ENCODE results near the gene WDR37. TPM values are rescaled to one million over a fixed set of nuclear protein-coding genes. Genes with fewer than 3 reads are reported as not detected.
"Not testable (repeated sequence)": the region's sequence is repeated elsewhere in the genome, so short reads cannot be mapped to it uniquely, and the experiment has no call there.

WDR37 gene
- polyA plus RNA-seq, 4 donors = 14.5 to 20.4 (median 17.9) TPM

DNA sequence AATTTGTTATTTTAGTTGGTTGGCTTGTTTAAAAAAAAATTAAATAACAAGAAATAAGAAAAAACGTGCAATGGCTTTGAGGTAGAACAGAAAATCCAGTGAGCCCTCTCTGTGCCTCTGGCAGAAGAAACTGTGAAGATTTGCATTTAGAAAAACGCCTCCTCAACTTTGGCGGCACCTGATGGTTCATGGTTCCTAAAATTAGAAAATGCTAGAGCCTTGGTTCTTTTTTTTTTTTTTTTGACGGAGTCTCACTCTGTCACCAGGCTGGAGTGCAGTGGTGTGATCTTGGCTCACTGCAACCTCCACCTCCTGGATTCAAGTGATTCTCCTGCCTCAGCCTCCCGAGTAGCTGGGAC is 105.1 kb downstream of the WDR37 start:
- DNase-seq (ENCODE audit: low read depth in 4 of 4, low spot score in 2 of 4) = not testable (repeated sequence)

DNA sequence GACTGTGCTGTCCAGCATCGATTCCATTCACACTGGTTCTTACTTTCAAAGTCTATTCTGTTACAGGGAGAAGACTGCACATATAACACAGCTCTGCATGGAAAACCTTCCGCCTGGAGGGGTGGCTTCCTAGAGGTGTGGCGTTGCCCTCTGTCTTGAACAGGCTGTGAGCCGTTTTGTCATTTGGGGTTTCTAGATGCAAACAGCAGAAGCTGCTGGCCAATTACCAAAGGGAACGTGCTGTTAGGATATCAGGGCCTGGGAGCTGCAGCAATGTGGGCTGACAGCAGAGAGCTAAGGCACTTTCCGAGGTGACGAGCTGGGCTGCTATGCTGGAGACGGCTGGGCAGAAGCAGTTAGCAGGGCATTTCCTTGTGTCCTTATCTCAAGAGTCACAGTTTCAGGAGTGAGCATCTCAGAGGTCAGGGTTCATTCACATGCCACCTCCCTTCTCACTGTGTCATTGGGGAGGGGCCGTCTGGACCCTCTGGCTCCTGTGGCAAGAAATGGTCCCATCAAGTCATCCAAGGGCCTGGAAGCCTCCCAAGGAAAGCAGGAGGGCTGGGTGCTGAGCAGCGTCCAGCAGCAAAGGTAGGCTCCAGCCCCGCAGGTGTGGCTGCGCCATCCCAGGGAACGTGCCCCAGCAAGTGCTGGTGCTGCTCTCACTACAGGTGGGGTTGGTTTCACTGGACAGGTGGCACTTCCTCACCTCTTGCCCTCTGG is 106.5 kb downstream of the WDR37 start:
- no peak for DNase-seq (ENCODE audit: low read depth in 4 of 4, low spot score in 2 of 4)

DNA sequence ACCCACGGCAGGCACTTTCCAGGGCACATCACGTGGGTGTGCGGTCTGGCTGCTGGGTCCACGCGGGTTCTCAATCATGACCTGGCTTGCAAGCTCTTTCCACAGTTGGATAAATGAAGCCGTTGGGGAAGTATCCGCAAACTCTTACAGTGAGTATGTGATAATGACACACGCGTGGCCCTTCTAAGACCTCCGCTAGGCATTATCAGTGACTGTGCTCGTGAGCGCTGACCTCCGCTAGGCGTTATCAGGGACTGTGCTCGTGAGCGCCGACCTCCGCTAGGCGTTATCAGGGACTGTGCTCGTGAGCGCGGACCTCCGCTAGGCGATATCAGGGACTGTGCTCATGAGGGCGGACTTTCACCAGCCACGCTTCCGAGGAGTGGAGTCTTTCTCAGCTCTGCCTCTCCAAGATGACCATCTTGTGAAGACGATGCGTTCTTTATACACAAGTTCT is 107.0 kb downstream of the WDR37 start:
- no peak for DNase-seq (ENCODE audit: low read depth in 4 of 4, low spot score in 2 of 4)

DNA sequence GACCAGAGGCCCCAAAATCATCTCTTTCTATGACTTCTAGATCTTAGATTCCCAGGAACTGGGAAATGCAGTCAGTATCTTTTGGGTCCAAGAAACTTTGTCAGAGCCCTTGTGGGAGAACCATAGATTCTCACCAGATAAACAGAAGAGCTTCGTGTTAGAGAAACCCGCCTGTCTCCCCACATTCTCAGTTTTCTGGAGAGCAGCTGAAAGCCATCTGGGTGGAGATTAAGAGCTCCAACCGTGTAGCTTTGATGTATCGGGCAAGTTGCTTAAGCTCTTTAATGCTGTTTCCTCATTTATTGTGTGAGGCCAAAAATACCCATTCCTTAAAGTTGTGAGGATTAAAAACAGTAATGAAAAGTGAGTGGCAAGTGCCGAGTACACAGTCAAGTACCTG is 107.6 kb downstream of the WDR37 start:
- no peak for DNase-seq (ENCODE audit: low read depth in 4 of 4, low spot score in 2 of 4)

DNA sequence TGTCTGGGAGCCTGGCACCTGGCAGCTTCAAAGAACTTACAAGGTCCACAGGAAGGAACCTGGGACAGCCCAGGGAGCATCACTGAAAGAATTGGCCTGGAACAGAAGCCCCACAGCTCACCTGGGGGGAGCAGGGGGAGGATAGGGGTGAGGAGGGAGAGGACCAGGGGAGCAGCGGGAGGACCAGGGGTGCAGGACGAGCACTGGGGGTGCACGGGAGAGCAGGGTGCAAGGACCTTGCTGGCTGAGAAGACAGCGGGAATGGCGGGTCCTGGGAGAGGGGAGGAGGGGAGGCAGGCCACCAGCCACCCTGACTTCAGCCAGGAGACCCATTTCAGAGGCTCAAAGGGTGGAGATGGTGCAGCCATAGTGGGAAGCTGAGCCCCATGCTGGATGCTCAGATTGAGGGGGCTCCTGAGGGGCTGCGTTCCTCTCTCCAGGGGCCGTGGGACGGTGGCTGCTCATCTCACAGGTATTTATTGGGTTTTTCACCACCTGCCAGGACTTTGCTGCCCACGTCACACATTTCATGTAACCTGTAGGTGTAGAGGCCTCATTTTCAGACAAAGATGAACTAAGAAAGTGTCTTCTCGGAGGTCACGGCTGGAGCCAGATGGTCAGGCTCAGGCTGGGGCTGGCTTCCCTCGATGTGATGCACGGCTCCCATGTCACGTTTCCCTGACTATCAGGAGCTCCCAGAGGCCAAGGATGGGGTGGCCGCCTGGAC is 110.1 kb downstream of the WDR37 start:
- no peak for DNase-seq (ENCODE audit: low read depth in 4 of 4, low spot score in 2 of 4)

DNA sequence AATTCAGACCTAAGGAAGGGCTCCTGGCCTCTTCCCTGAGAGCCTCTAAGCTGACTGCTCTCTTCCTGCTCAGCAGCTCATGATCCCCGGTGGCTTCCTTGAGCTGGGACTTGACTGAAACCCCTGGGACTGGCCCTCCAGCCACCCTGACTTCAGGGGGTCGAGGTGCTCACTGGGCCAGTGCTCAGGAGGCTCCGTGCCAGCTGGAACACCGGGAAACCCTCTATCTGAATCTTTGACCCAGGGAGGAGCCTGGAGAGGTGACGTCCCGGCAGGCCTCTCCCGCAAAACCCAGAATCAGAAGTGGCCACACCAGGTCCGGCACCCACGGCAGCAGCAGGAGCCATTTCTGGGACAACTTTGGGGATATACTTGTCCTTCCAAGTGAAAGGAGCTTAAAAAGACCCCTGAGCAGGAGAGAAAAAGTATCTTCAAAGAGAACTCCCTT is 110.7 kb downstream of the WDR37 start:
- DNase-seq (ENCODE audit: low read depth in 4 of 4, low spot score in 2 of 4) = no peak

DNA sequence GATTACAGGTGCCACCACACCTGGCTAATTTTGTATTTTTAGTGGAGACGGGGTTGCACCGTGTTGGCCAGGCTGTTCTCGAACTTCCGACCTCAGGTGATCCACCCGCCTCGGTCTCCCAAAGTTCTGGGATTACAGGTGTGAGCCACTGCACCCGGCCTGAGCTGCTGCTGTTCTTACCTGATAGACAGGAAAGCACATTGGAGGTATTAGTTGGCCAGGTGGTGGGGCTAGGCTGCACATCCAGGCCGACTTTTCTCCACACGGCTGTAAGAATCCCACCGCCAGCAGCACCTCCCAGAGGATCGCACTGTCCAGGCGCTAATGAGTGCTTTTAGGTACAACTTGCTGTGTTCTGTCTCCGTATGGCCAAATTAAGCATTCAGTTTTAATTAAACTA is 112.6 kb downstream of the WDR37 start:
- no peak for DNase-seq (ENCODE audit: low read depth in 4 of 4, low spot score in 2 of 4)

DNA sequence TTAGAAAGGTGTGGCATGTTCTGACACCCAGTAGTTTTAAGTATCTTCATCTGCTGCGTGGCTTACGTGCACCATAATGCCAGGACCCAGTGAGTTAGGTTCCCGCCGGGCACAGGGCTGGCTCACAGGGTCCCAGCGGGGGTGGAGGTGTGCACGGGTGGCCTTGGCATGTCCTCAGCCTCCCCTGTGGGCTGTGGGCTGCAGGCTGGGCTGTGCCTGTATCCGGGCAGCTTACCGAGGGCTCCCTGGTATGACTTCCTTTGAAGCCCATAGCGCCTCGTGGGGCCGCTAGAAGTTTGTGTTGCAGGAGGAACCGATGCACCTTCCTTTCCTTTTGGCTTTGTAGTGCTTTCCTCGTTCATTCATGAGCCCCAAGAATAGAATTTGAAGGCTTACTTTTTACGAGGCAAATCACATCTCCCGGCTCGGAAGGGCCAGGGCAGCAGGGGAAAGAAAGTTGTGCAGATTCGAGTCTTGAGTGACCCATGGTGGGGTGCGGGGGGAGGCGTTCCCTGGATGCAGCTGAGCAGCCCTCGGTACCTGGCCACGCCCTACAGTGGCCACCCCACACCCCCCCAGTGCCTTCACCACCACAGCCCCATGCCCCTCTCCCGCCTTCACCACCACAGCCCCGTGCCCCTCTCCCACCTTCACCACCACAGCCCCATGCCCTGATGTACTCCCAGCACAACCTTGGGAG is 113.2 kb downstream of the WDR37 start:
- no peak for DNase-seq (ENCODE audit: low read depth in 4 of 4, low spot score in 2 of 4)

DNA sequence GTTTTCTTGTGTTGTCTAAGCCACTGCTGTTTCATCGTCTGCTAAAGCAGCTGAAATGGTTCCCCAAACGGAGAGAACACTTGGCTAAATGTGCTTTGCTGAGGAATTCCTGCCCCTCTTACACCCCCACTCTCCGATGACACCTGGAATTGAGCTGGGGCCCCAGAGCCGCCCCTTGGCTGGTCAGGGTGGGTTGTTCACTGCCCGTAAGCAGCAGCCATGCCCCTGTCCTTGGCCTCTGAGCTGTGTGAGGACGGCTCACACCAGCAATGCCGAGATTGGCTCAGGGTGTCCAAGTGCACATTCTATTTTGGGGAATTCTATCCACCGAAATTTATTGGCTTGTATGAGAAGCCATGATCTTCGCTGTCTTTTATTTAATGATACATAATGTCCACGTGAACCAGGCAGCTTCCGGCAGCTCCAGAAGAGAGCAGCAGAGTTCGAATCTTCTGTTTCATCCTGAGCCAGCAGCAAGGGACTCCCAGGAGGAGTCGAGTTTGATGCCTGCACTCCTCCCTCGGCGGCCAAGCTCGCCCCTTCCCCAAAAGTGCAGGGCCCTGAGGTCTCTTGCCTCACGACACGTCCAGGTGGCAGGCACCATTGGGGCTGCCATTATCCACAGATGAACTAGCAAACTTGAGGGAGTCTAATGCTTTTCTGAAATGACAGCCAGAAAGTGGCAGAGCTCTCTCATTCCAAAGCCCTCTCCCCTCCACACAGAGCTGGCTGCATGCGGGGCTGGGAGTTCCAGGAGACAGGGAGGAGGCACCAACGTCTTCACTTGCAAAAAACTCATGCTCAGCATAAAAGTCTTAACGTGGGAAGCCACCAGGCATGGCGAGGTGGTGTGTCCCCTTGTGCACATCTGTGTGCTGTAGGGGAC is 114.0 kb downstream of the WDR37 start:
- DNase-seq (ENCODE audit: low read depth in 4 of 4, low spot score in 2 of 4) = no peak

DNA sequence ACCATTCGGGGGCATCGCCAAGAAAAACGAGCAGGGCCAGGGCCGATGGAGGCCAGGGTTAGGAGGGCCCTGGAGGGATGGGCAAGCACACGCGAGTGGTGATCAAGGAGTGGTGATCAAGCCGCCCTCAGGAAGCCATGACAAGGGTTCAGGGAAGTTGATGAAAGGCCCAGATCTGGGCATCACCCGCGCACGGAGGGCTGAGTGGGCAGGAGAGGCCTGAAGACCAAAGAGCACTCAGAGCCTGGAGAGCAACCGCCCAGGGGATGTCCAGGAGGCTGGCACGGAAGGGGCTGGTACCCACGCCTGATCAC is 114.6 kb downstream of the WDR37 start:
- no peak for DNase-seq (ENCODE audit: low read depth in 4 of 4, low spot score in 2 of 4)

DNA sequence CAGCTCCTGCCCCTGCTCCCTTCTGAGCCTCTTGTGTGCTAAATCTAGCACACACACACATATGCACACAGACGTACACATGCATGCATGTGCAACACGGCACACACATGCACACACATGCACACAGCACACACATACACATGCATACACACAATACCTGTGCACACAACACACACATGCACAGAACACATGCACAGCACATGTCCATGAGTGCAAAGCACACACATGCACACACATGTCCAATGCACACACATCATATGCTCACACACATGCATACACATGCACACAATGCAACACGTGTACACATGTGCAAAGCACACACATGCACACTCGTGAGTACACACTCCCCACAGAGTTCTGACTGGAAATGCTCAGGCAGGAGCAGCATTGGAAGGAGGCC is 115.0 kb downstream of the WDR37 start:
- no peak for DNase-seq (ENCODE audit: low read depth in 4 of 4, low spot score in 2 of 4)

DNA sequence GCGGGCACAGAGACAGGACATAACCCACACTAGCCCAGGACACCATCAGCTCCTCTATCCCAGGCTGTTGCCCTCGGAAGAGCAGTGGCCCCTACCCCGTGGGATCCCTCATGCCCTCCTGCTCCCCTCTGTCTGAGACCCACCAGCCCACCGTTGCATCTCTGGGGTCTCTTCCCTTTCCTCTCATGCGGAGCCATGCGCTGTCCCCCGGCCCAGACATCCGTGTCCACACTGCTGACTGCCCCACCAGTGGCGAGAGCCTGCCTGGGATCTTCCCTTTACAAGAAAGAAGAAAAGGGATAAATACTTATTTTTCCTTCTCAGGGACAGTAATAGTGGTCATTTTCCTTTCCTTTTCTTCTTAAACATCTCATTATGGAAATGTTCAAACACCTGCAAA is 115.4 kb downstream of the WDR37 start:
- no peak for DNase-seq (ENCODE audit: low read depth in 4 of 4, low spot score in 2 of 4)

DNA sequence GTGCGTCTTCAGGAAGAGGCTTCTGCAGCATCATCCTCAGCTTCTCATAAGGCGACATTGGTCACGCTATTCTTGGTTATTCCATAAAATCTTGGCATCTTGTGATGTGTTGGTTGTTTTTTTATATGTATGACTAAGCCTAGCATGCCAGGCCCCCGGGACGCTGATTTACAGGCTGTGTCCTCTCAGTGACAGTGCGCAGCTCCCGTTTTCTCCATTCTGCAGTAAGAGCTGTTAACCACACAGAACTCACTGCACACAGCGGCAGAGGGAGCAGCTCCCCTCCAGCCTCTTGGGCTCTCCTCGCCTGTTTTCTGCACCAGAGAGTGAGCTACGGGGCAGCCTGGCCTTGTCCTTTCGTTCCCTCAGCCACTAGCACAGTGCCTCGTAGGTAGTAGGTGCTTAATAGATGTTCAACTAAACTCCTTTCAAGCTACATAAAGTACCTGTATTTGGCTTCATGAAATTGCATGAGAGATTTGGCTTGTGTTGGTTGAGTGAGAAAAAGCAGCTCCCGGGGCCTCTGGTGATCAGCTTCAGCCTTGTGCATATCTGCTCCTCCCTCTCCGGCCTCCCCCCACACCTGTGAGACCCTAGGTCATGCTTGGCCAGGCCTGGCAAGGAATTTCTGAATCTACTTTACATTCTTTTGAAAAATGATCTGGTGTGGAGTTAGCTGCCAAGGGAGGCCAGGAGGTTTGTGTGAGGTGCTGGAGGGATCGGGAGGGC is 116.2 kb downstream of the WDR37 start:
- no peak for DNase-seq (ENCODE audit: low read depth in 4 of 4, low spot score in 2 of 4)

DNA sequence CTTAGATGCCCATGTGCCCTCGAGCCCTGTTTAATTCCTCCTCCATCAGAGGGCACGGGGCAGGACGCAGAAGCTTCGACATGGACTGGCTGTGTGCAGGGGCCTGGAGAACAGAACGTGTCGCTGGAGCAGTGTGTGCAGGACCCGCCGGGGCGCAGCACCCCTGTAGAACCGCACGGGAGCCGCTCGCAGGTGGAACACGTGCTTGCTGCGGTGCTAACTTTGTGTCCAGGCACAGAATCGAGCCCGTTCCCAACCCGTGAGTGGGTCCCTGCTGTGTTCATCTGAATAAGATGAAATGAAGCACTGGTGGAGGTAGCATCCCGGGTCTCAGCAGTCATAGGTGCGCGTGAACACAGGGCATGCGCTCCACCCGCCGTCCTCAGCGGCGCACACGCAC is 116.9 kb downstream of the WDR37 start:
- no peak for DNase-seq (ENCODE audit: low read depth in 4 of 4, low spot score in 2 of 4)

DNA sequence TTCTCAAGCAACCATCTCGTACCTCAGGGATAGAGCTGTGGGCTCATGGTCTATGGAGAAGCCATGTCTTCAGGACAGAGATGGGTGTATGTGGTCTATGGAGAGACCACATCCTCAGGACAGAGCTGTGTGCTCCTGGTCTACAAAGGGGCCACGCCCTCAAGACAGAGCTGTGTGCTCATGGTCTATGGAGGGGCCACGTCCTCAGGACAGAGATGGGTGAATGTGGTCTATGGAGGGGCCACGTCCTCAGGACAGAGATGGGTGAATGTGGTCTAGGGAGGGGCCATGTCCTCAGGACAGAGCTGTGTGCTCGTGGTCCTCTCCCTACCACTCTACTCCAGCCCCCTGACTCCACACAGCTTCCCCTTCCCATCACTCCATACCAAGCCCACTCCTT is 117.8 kb downstream of the WDR37 start:
- DNase-seq (ENCODE audit: low read depth in 4 of 4, low spot score in 2 of 4) = no peak

DNA sequence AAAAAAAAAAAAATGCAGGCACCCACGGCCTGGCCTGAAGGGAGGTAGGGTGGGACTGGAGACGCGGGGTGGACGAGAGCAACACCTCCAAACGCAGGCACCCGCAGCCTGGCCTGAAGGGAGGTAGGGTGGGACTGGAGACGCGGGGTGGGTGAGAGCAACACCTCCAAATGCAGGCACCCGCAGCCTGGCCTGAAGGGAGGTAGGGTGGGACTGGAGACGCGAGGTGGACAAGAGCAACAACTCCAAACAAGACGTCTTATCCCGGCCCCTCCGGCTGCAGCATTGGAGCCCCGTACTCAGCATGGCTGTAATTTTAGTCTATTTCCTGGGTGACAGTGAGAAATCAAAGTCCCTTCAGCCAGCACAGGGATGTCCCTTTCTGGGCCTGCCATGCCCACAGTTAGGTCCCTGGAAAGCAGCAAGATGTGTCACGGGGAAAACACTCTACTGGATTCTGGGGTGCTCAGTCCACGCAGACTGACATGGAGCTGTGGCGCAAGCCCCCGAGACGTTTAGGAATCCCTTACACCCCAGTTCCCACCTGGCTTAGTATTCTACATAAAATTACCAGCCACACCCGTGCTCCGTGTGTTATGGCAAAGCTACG is 119.9 kb downstream of the WDR37 start:
- DNase-seq (ENCODE audit: low read depth in 4 of 4, low spot score in 2 of 4) = no peak

DNA sequence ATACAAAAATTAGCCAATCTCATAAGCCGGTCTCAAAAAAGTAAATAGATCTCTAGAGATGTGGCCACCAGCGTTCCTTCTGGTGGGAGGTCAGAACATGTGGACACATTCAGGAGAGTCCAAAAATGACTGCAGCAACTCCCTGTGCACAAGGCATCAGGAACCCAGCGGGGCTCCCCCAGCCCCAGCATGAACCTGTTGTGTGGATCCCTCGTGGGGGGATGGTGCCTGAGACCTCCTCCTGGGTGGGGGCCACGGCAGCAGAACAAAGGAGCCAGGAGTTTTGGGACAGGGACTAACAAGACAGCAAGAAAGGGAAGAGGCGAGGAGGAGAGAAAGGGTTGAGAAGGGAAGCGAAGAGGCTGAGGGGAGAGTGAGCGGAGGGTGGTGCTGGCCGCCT is 121.8 kb downstream of the WDR37 start:
- no peak for DNase-seq (ENCODE audit: low read depth in 4 of 4, low spot score in 2 of 4)

DNA sequence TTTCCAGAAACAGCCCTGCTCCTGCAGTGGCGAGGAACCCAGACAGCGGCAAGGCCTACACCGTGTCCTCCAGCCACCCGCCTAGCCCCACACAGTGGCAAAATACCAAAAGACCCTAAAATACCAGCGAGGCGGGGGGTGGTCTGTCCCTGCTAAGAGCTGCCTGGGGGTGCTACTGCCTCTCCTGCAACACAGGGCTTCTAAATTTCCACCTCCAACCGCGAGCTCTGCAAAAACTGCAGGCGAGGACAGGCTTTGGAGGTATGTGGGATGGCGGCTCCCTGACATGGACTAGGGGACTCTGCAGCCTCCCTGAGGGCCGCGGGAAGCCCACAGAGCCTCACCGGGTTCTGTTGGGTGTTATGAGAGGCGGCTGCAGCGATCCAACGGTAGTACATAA is 122.3 kb downstream of the WDR37 start:
- no peak for DNase-seq (ENCODE audit: low read depth in 4 of 4, low spot score in 2 of 4)

DNA sequence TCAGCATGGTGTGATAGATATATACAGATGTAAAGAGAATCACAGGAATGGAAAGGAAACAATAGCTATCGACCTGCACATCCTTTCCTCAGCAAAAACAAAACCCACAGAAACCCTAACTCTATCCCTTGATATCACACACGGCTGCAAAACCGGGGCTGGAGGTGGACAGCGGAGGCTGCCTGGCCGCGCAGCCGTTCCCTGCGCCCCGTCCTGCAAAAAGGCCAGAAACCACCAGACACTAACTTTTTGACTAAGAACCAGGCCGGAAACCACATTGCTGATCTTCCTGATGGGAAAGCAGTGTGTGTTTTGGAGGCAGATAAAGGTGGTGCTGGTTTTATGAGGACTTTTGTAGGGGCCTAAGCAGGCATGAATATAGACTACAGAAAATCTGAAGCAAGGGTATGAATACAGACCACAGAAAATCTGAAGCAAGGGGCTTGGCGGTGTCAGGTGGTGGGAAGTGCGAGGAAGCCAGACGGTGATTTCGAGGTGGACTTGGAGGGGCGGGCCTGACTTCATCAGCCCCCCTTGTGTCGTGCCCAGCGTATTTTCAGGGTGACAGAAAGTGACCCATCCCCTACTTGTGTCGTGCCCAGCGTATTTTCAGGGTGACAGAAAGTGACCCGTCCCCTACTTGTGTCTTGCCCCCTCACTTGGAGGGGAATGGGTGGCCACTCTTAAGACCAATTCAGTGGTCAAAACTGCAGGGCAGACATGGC is 123.3 kb downstream of the WDR37 start:
- no peak for DNase-seq (ENCODE audit: low read depth in 4 of 4, low spot score in 2 of 4)

All from left renal cortex interstitium (tissue), 4 donors.